Measurements from ENCODE around the gene TCF7L2.

DNA sequence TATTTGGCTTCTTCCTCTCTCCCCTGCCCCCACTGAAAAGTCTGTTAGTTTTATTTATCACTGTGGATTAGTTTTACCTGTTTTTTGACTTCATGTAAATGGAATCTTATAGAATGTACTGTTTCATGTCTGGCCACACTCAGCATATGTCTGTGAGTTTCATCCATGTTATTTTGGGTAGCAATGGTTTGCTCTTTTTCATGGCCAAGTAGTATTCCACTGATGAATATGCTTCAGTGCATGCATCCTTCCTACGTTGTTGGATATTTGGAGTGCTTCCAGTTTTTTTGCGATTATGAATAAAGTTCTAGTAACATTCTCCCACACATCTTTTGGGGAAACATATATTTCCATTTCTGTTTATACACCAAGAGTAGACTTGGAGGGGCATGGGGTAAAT, 19.1 kb downstream of the TCF7L2 start:
- TF ChIP-seq, protein P1, sequence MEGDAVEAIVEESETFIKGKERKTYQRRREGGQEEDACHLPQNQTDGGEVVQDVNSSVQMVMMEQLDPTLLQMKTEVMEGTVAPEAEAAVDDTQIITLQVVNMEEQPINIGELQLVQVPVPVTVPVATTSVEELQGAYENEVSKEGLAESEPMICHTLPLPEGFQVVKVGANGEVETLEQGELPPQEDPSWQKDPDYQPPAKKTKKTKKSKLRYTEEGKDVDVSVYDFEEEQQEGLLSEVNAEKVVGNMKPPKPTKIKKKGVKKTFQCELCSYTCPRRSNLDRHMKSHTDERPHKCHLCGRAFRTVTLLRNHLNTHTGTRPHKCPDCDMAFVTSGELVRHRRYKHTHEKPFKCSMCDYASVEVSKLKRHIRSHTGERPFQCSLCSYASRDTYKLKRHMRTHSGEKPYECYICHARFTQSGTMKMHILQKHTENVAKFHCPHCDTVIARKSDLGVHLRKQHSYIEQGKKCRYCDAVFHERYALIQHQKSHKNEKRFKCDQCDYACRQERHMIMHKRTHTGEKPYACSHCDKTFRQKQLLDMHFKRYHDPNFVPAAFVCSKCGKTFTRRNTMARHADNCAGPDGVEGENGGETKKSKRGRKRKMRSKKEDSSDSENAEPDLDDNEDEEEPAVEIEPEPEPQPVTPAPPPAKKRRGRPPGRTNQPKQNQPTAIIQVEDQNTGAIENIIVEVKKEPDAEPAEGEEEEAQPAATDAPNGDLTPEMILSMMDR (IDR thresholded peaks at IDR 0.05), result no peak
- TF ChIP-seq POLR2A (IDR thresholded peaks at IDR 0.05), result no peak
